ENCODE measurements around the gene LAMC2.
"Not testable (repeated sequence)": the region's sequence is repeated elsewhere in the genome, so short reads cannot be mapped to it uniquely, and the experiment has no call there.

LAMC2 gene

GRCh38 chr1:183185941-183186490 is at the start of gene LAMC2:
Gene LAMC2, plus strand, starts transcription at chr1:183186264. Its CDS starts 89 bp downstream, at chr1:183186353.
- DNase-seq, result peak; percentile 14

DNA sequence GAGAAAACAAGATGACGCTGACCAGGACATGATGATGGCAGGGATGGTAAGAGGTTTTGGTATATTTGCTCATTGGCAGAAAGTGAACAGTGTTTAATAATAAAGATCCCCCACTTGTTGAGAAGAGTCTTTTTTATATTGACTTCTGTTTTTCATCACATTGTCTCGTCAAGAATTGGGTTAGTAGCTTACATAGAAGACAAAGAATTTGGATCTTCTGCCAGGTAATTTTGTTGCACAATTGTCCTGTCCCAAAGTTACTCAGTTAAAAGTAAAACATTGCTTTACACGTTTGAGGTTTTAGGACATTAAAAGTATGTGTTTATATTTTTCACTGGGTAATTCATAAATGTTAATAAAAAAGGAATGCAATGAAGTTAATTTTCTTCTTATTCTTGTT is 48.3 kb upstream of the LAMC2 start:
- no peak for DNase-seq

GRCh38 chr1:183138301-183138700 is 47.8 kb upstream of the LAMC2 start:
- DNase-seq, result no peak

DNA sequence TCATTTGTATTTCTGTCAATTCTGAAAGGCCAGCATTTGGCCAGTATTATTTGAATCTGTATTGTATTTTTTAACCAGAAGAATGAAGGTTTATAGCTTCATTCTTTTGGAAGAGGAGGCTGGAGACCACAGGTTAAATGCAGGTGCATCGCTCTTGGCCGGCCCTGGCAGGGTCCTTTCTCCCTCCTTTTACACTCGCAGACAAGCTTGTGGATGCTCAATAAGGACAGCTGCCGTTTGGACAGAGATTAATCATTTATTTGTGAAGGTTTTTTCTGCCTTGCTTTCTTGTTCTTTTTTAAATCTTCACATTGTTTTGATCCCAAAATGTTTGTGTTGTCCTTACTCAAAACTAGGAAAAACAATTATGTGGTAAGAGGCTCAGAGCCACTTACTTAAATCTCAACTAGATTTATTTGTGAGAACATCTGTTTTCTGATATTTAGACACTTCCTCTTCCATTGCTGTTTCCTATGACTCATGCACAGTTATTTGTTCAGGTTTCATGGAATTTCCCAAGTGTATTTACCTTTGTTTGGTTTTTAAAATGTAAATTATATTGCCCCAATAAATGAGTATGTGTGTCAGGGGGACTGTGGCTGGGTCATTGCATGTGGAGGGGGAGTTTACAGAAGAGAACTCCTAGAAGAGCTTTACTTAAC is 46.7 kb upstream of the LAMC2 start:
- no peak for DNase-seq

GRCh38 chr1:183140633-183141032 is 45.4 kb upstream of the LAMC2 start:
- no peak for DNase-seq

DNA sequence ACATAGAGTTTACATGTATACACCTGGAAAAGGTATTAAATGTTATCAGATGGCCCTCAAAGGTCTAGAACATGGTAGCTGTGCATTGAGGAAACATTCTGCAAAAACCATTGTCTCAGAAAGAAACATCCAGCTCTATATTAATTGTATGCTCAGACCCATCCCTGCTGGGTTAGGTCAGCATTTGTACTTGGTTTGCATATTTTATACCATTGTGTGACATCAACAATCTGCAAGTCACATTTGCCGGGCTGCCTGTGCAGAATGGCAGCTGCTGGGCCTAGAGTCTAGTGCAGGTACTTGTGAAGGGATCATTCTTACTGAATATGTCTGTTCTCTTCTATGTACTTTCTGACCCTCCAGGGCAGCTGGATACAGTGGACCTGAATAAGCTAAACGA is 43.9 kb upstream of the LAMC2 start:
- DNase-seq, result no peak

DNA sequence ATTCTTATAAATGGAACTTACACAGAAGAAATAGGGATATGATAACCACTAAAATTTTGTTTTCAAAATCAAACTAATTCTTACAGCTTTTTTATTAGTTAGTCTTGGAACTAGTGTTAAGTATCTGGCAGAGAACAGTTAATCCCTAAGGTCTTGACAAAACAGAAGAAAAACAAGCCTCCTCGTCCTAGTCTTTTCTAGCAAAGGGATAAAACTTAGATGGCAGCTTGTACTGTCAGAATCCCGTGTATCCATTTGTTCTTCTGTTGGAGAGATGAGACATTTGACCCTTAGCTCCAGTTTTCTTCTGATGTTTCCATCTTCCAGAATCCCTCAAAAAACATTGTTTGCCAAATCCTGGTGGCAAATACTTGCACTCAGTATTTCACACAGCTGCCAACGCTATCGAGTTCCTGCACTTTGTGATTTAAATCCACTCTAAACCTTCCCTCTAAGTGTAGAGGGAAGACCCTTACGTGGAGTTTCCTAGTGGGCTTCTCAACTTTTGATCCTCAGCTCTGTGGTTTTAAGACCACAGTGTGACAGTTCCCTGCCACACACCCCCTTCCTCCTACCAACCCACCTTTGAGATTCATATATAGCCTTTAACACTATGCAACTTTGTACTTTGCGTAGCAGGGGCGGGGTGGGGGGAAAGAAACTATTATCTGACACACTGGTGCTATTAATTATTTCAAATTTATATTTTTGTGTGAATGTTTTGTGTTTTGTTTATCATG is 42.3 kb upstream of the LAMC2 start:
- no peak for DNase-seq

- DNase-seq, result no peak
Measured at GRCh38 chr1:183144752-183145151, 41.3 kb upstream of the LAMC2 start.

- no peak for DNase-seq
Measured at GRCh38 chr1:183147735-183148134, 38.3 kb upstream of the LAMC2 start.

DNA sequence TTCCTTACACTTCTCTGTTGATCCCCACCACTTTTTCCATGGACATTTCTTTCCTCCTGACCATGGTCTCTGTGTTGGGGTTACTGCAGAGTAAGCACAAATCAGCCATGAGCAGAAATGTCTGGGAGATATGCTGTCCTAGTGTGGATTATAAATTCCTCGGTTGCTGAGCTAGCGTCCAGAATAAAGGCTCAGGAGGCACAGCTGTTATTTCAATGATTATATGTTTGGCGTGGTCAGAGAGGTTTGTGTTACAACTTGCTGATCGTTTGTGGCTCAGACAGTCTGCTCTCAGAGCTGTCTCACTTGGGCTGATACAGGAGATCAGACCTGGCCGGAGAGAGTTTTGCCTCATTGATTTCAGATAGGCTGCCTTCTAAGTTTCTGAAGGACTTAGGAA is 37.5 kb upstream of the LAMC2 start:
- DNase-seq, result no peak

DNA sequence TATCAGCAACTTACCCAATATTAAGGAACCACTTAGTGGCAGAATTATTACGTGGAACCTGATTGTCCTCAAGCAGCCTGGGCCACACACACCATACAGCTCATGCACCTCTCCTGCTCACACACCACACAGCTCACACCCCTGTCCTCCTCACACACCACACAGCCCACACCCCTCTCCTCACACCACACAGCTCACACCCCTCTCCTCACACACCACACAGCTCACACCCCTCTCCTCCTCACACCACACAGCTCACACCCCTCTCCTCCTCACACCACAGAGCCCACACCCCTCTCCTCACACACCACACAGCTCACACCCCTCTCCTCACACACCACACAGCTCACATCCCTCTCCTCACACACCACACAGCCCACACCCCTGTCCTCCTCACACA is 36.8 kb upstream of the LAMC2 start:
- no peak for DNase-seq

DNA sequence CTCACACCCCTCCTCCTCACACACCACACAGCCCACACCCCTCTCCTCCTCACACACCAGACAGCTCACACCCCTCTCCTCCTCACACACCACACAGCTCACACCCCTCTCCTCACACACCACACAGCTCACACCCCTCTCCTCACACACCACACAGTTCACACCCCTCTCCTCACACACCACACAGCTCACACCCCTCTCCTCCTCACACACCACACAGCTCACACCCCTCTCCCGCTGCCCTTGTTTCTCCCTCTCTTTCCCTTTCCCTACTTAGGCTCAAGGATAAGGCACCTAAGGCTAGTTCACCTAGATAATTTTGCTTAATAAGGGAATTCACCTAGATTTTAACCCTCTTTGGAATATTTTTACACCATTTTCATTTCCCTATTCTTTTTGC is 36.0 kb upstream of the LAMC2 start:
- not testable (repeated sequence) for DNase-seq

- DNase-seq, result no peak
Measured at GRCh38 chr1:183150445-183150844, 35.6 kb upstream of the LAMC2 start.

- DNase-seq, result no peak
Measured at GRCh38 chr1:183152180-183152579, 33.9 kb upstream of the LAMC2 start.

- no peak for DNase-seq
Measured at GRCh38 chr1:183155939-183156338, 30.1 kb upstream of the LAMC2 start.

DNA sequence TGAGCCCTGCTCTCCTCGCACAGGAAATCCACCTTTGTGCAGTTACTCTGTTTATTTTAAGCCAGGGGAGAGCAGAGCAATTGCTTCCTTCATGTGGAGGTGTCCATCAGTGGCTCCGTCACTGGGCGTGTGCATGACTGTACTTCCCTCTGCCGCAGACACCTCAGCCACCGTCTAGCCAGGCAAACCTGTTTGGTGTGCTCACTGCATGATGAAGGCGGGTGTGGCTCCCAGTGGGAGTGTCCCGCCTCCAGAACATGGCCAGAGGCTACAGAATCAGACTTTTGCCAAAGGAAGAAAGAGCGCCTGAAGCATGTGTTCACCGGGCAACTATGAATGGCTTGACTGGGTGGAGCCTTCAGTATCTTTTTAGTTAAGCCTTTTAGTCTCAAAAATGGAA is 26.1 kb upstream of the LAMC2 start:
- DNase-seq, result no peak

DNA sequence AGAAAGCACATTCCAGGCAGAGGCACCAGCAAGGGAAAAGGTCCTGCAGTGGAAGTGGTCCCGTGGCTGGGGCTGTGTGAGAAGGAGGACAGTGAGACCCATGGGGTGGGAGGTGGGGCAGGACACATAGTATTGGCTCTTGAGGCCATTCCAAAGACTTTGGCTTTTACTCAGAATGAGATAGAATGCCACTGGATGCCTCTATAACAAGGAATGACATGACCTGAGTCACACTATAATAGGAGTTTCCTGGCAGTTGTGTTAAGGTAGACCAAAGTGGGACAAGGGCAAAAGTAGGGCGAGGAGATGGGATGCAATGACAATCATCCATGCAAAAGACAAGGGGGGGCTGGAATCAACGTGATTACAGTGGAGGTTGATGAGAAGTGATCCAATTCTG is 24.7 kb upstream of the LAMC2 start:
- DNase-seq, result no peak

DNA sequence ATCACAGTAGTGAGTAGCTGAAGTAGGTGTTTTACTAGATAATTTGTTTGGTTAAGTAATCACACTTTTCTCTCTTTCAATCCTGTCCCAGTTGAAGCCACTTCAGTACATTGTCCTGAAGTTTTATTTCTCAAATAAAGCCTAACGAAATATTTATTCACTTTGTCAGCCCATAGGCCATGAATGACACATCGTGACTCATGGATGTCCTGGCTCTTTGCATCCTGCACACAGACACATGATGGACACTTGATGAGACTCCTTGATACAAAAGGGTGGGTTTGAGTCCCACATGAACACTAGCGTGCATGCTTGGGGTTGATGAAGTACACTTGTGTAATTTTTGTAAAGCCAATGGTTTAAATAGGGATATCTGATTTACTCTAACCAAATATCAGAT is 22.7 kb upstream of the LAMC2 start:
- no peak for DNase-seq

DNA sequence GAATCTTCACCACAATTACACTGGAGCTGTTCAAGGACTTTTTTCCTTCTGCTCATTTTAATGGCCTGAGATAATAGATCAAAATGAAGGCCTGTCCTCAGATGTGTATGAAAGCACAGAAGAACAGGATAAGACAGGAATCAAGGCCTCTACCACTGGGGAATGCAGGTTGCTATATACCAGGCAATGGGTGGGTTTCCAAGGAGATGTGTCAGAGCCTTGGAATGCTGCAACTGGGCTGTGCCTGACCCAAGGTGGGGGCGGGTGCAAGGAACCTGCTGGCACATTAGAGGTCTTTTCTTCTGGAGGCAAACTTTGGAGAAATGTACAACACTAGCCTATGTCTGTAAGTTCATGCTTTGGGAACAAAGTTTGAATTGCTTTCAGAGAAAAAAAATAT is 21.7 kb upstream of the LAMC2 start:
- DNase-seq, result no peak

- DNase-seq, result no peak
Measured at GRCh38 chr1:183164963-183165362, 21.1 kb upstream of the LAMC2 start.

GRCh38 chr1:183165456-183165855 is 20.6 kb upstream of the LAMC2 start:
- no peak for DNase-seq

- DNase-seq, result no peak
Measured at GRCh38 chr1:183166454-183166853, 19.6 kb upstream of the LAMC2 start.

DNA sequence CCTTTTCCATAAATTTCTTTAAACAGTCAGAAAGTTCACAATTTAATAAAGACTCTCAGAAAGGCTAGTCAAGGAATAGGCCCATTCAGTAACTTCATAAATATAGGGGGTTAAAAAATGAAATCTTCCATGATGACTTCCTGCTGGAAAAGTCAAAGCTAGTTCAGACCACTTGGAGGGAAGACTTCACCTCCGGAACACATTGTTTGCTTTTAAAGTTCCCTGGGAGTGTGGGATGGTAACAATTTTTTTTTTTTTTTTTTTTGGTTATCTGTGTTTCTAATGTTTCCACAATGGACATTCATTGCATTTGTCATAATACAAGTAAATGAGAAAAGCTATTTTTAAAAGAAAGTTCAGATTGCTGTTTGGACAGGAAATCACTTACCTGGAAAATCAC is 18.4 kb upstream of the LAMC2 start:
- no peak for DNase-seq

DNA sequence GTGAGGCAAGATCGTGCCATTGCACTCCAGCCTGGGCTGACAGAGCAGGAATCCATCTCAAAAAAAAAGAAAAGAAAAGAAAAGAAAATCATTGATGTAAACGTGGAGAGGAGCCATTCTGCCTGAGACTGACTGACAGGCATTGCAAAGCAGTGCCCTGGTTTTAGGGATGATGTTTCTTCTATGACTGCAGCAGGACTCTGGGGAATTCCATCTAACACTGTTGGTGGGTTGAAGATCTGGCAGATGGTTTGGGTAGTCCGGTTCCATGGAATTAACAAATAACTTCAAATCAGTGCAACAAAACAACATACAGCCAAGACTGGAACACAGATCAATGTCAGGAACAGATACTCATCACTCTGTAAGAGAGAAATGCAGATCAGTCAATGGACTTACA is 17.8 kb upstream of the LAMC2 start:
- no peak for DNase-seq

DNA sequence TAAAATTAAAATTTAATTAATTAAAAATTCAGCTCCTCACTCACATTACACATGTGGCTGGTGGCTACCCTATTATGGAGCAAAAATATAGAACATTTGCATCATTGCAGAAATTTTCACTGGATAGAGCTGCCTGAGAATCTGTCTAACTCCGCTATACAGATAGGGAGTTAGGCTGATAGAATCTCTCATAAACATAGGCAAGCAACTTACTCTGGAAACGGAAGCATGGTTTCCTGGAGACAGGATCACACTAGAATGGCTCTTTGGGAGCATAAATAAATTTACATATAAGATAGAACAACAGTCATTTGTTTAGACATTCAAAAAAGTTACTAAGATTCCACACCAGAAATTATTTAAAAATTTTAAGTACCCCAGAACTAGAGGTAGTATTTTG is 12.2 kb upstream of the LAMC2 start:
- DNase-seq, result no peak

All from hematopoietic multipotent progenitor cell treated with erythropoietin and hydrocortisone succinate and interleukin-3 and kit ligand, for 6 days (in vitro differentiated cells).